OCI-LY7 (cell line): ENCODE data around the gene PTPRM. TPM values are rescaled to one million over a fixed set of nuclear protein-coding genes. Genes with fewer than 3 reads are reported as not detected.

Source experiments
- BruUV-seq: library from RNA; stranded (reverse); fragments of 400-500 nt; replicated peaks from 2 replicates; lab custom pipeline; 2021; lab: Mats Ljungman, UMichigan
- CTCF ChIA-PET: fragments of 300-600 bp; sonication (Branson Sonifier 250); formaldehyde crosslinking; loops from one replicate; lab custom pipeline; 2022; ENCODE audit warnings: antibody characterized with exemption; ENCODE audit not compliant: unreplicated experiment; lab: Charles Lee
- POLR2A ChIA-PET: fragments of 300-600 bp; sonication (Branson Sonifier 250); formaldehyde crosslinking; loops from one replicate; lab custom pipeline; 2022; ENCODE audit warnings: antibody characterized with exemption; lab: Charles Lee
- DNase-seq: peaks from one replicate; pipeline ENCODE4 v3.0.0-alpha.2; 2015; ENCODE audit warnings: low spot score
- H2AFZ ChIP-seq: fragments of 200-600 bp; sonication (generic), shearing (Covaris generic); 2 replicates; pipeline ENCODE4 v1.6.1; 2014; ENCODE audit warnings: mild to moderate bottlenecking, antibody characterized with exemption, low read length, moderate library complexity
- H3K27ac ChIP-seq: fragments of 200-600 bp; sonication (generic); 2 replicates; pipeline ENCODE4 v1.5.1; 2014; ENCODE audit warnings: mixed run types, low read depth, mild to moderate bottlenecking, moderate library complexity, low read length, inconsistent platforms; ENCODE audit not compliant: poor library complexity, severe bottlenecking
- H3K36me3 ChIP-seq: fragments of 200-600 bp; sonication (generic); 2 replicates; pipeline ENCODE4 v1.6.1; 2014; ENCODE audit warnings: mild to moderate bottlenecking, antibody characterized with exemption, low read length, moderate library complexity, mixed read lengths; ENCODE audit not compliant: insufficient read depth
- H3K4me1 ChIP-seq: fragments of 200-600 bp; sonication (generic); 2 replicates; pipeline ENCODE4 v1.5.1; 2014; ENCODE audit warnings: mild to moderate bottlenecking, low read length; ENCODE audit not compliant: insufficient read depth, poor library complexity, severe bottlenecking
- H3K4me2 ChIP-seq: fragments of 200-600 bp; sonication (generic); 2 replicates; pipeline ENCODE4 v1.6.1; 2014; ENCODE audit warnings: mild to moderate bottlenecking, low read length
- H3K4me3 ChIP-seq: fragments of 200-600 bp; sonication (generic); 2 replicates; pipeline ENCODE4 v1.5.1; 2014; ENCODE audit warnings: mild to moderate bottlenecking, low read depth, low read length; ENCODE audit not compliant: poor library complexity, severe bottlenecking
- H3K79me2 ChIP-seq: fragments of 200-600 bp; sonication (generic); 2 replicates; pipeline ENCODE4 v1.6.1; 2016; ENCODE audit warnings: low read depth, mild to moderate bottlenecking, low read length, moderate library complexity, mixed read lengths; ENCODE audit not compliant: insufficient read depth
- H3K9me2 ChIP-seq: fragments of 200-600 bp; sonication (generic); 2 replicates; pipeline ENCODE4 v1.6.1; 2016; ENCODE audit warnings: mild to moderate bottlenecking, low read length, mixed read lengths; ENCODE audit not compliant: insufficient read depth
- H3K9me3 ChIP-seq: fragments of 200-600 bp; sonication (generic); 2 replicates; pipeline ENCODE4 v1.6.1; 2014; ENCODE audit warnings: mild to moderate bottlenecking, mixed run types, low read length, mixed read lengths
- H4K20me1 ChIP-seq: fragments of 200-600 bp; sonication (generic); 2 replicates; pipeline ENCODE4 v1.6.1; 2014; ENCODE audit warnings: mild to moderate bottlenecking, antibody characterized with exemption, low read length, moderate library complexity, mixed read lengths; ENCODE audit not compliant: insufficient read depth
- EZH2phosphoT487 ChIP-seq: fragments of 200-600 bp; sonication (generic); IDR thresholded peaks from 2 replicates; pipeline ENCODE4 v1.6.1; 2018; ENCODE audit warnings: low read depth, borderline replicate concordance, mild to moderate bottlenecking, mixed run types, antibody characterized with exemption, low read length, moderate library complexity, mixed read lengths
- intact Hi-C: fragments of 100-400 bp; cut with micrococcal nuclease; formaldehyde crosslinking; loops from one replicate; pipeline ENCODE4 v1.10.0; 2022; ENCODE audit not compliant: unreplicated experiment
- total RNA-seq, 2 experiments: library from RNA; depleted of rRNA in 1 of 2; stranded (reverse); fragments of >200 nt in 1 of 2; shearing (Covaris generic) in 1 of 2; gene quantifications; 2 replicates each; pipeline ENCODE4 v1.2.3, GENCODE V29; 2014 to 2022
- TF ChIP-seq, protein P1 (sequence below): fragments of 200-600 bp; sonication (generic); conservative IDR thresholded peaks from 2 replicates; pipeline ENCODE4 v1.5.1; 2014; ENCODE audit warnings: mild to moderate bottlenecking, antibody characterized with exemption, low read length, moderate library complexity, mixed read lengths

Gene PTPRM
- total RNA-seq, 2 experiments from 2014 or later = not detected

DNA sequence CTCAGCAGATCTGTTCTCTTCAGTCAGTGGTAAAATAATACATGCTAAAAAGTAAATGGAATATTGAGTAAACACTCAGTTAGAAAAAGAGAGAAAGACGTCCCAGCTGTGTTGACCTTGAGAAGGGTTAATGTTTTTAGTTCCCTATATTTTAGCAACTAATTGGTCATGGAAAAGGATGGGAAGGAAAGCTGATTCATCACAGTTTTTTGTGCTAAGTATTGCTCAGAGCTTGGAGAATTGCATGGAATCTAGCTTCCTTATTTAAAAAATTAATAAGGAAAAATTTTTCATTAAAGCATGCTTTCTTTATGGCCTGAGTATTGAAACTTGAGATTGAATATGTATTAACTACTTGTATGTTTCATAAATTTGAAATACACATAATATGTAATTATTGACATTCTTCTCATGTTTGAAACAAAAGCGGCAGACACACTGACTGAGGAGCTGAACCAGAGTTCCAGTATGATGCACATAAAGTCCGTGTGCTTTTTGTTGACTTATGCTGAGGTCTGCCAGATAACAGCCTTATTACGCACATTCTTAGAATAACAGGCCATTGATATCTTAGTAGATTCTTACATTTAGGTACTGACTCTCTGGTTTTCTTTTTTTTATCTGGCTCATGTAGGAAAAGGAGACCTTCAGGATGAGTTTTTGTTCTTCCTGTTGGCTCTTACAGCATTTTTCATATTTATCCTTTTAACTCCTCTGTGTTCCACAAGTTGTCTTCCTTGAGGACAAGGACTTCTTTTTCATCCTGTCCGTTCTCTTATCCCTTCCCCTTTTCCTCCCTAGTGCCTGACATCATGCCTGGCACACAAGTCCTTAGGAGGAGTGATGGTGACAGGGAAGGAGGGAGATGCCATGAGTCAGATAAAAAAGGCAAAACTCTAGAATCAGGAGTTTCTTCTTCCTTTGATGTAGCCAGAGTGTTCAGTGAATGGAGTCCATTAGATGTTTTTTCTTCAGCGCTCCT, 194.1 kb downstream of the PTPRM start:
- DNase-seq = no peak
- no peak overlapping the region for H3K27ac ChIP-seq
- H3K79me2 ChIP-seq = no peaks in the 10 kb centered on the region
- no peaks in the 10 kb centered on the region for H3K36me3 ChIP-seq
- H3K9me3 ChIP-seq = no peaks in the 10 kb centered on the region
- no peak overlapping the region for H2AFZ ChIP-seq
- H3K9me2 ChIP-seq = no peaks in the 10 kb centered on the region
- intact Hi-C loops = no loop called here
- CTCF ChIA-PET = no interaction called here
- POLR2A ChIA-PET = no interaction called here
- H3K4me3 ChIP-seq = no peak overlapping the region
- TF ChIP-seq, protein P1, sequence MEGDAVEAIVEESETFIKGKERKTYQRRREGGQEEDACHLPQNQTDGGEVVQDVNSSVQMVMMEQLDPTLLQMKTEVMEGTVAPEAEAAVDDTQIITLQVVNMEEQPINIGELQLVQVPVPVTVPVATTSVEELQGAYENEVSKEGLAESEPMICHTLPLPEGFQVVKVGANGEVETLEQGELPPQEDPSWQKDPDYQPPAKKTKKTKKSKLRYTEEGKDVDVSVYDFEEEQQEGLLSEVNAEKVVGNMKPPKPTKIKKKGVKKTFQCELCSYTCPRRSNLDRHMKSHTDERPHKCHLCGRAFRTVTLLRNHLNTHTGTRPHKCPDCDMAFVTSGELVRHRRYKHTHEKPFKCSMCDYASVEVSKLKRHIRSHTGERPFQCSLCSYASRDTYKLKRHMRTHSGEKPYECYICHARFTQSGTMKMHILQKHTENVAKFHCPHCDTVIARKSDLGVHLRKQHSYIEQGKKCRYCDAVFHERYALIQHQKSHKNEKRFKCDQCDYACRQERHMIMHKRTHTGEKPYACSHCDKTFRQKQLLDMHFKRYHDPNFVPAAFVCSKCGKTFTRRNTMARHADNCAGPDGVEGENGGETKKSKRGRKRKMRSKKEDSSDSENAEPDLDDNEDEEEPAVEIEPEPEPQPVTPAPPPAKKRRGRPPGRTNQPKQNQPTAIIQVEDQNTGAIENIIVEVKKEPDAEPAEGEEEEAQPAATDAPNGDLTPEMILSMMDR = no peak
- TF ChIP-seq EZH2phosphoT487 = no peak
- H3K4me1 ChIP-seq = no peaks in the 10 kb centered on the region
- no TSS peak for BruUV-seq
- H4K20me1 ChIP-seq = no peaks in the 10 kb centered on the region
- H3K4me2 ChIP-seq = no peak overlapping the region

DNA sequence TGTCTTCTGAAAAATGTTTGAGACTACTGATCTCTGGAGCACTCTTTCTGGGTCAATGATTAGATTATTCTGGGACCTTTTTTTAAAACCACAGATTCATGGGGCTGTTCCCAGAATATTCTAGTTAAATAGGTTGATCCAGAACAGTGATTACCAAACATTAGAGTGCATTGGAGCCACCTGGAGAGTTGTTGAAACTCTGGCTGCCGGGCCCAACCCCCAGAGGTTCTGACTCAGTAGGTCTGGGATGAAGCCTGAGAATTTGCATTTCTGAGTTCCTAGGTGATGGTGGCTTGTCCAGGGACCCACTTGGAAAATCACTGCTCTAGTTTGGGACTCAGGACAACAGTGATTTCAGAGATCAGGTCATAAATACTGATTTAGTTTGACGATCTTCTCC, 197.3 kb downstream of the PTPRM start:
- H3K4me1 ChIP-seq = no peaks in the 10 kb centered on the region
- no peak overlapping the region for H3K4me3 ChIP-seq
- H3K36me3 ChIP-seq = no peaks in the 10 kb centered on the region
- no peaks in the 10 kb centered on the region for H4K20me1 ChIP-seq
- no peak overlapping the region for H3K27ac ChIP-seq
- H3K9me3 ChIP-seq = no peaks in the 10 kb centered on the region
- ChIA-PET CTCF (no interaction called here), POLR2A (no interaction called here)
- no peaks in the 10 kb centered on the region for H3K79me2 ChIP-seq
- TF ChIP-seq EZH2phosphoT487 = no peak
- TF ChIP-seq, protein P1 = no peak
- no TSS peak for BruUV-seq
- intact Hi-C loops = no loop called here
- no peak for DNase-seq
- no peak overlapping the region for H2AFZ ChIP-seq
- no peaks in the 10 kb centered on the region for H3K9me2 ChIP-seq
- H3K4me2 ChIP-seq = no peak overlapping the region

- H3K4me3 ChIP-seq = no peak overlapping the region
- no peak overlapping the region for H2AFZ ChIP-seq
- intact Hi-C loops = no loop called here
- no TSS peak for BruUV-seq
- no peaks in the 10 kb centered on the region for H3K36me3 ChIP-seq
- no peaks in the 10 kb centered on the region for H4K20me1 ChIP-seq
- no peaks in the 10 kb centered on the region for H3K9me2 ChIP-seq
- CTCF ChIA-PET = no interaction called here
- H3K4me1 ChIP-seq = no peaks in the 10 kb centered on the region
- H3K9me3 ChIP-seq = no peaks in the 10 kb centered on the region
- POLR2A ChIA-PET = no interaction called here
- DNase-seq = no peak
- no peak overlapping the region for H3K4me2 ChIP-seq
- no peaks in the 10 kb centered on the region for H3K79me2 ChIP-seq
- no peak overlapping the region for H3K27ac ChIP-seq
- no peak for TF ChIP-seq EZH2phosphoT487
- TF ChIP-seq, protein P1 = no peak
These were observed 199.2 kb downstream of the PTPRM start for GRCh38 chr18:7766346-7766745.
